ENCODE data around the gene CFAP157. TPM values are rescaled to one million over a fixed set of nuclear protein-coding genes. Genes with fewer than 3 reads are reported as not detected.
A peak's percentile ranks its signal among the peaks of the same experiment; 100 is the strongest.

Gene CFAP157
- polyA plus RNA-seq, 2 donors: 0.08 to 0.10 TPM

- no peaks in the 10 kb centered on the region for H3K27me3 ChIP-seq (ENCODE audit: control insufficient read depth in 1 of 2, insufficient read depth in 2 of 2, low read length in 2 of 2)
- H3K4me3 ChIP-seq (ENCODE audit: low read depth in 1 of 2, low read length in 2 of 2): no peak overlapping the region
- no peaks in the 10 kb centered on the region for H3K9me3 ChIP-seq (ENCODE audit: control insufficient read depth in 2 of 2, insufficient read depth in 1 of 2, low read depth in 1 of 2, low read length in 1 of 2)
- 80 to 82% methylated on average over 16 of the region's 16 CpGs for WGBS, 2 donors
- H3K36me3 ChIP-seq (ENCODE audit: control insufficient read depth in 2 of 2, insufficient read depth in 2 of 2, low read length in 1 of 2): peaks cover 3 to 11% of the 10 kb centered on the region in 2 donors
- no peak overlapping the region for H3K27ac ChIP-seq (ENCODE audit: low read depth in 2 of 2, low read length in 1 of 2)
- peaks cover 5 to 6% of the 10 kb centered on the region in 2 donors for H3K4me1 ChIP-seq (ENCODE audit: control insufficient read depth in 2 of 2, insufficient read depth in 2 of 2, low read length in 1 of 2)
Measured at GRCh38 chr9:127731938-127732337, 25.1 kb downstream of the CFAP157 start.

GRCh38 chr9:127732444-127732843 is 25.7 kb downstream of the CFAP157 start:
- H3K9me3 ChIP-seq (ENCODE audit: control insufficient read depth in 2 of 2, insufficient read depth in 1 of 2, low read depth in 1 of 2, low read length in 1 of 2): no peaks in the 10 kb centered on the region
- no peak overlapping the region for H3K27ac ChIP-seq (ENCODE audit: low read depth in 2 of 2, low read length in 1 of 2)
- WGBS, 2 donors: 95 to 97% methylated on average over 21 of the region's 21 CpGs
- H3K27me3 ChIP-seq (ENCODE audit: control insufficient read depth in 1 of 2, insufficient read depth in 2 of 2, low read length in 2 of 2): no peaks in the 10 kb centered on the region
- H3K4me1 ChIP-seq (ENCODE audit: control insufficient read depth in 2 of 2, insufficient read depth in 2 of 2, low read length in 1 of 2): peaks cover 5 to 6% of the 10 kb centered on the region in 2 donors
- no peak overlapping the region for H3K4me3 ChIP-seq (ENCODE audit: low read depth in 1 of 2, low read length in 2 of 2)
- H3K36me3 ChIP-seq (ENCODE audit: control insufficient read depth in 2 of 2, insufficient read depth in 2 of 2, low read length in 1 of 2): peaks cover 3 to 11% of the 10 kb centered on the region in 2 donors

- H3K4me3 ChIP-seq (ENCODE audit: low read depth in 1 of 2, low read length in 2 of 2): no peak overlapping the region
- WGBS, 2 donors: 76 to 84% methylated on average over 2 of the region's 2 CpGs
- H3K27ac ChIP-seq (ENCODE audit: low read depth in 2 of 2, low read length in 1 of 2): no peak overlapping the region
Measured at GRCh38 chr9:127733614-127734013, 26.8 kb downstream of the CFAP157 start.

GRCh38 chr9:127734247-127734746 is 27.5 kb downstream of the CFAP157 start:
- WGBS, 2 donors: 46 to 51% methylated on average over 22 of the region's 22 CpGs
- no peaks in the 10 kb centered on the region for H3K27me3 ChIP-seq (ENCODE audit: control insufficient read depth in 1 of 2, insufficient read depth in 2 of 2, low read length in 2 of 2)
- peaks cover 3 to 11% of the 10 kb centered on the region in 2 donors for H3K36me3 ChIP-seq (ENCODE audit: control insufficient read depth in 2 of 2, insufficient read depth in 2 of 2, low read length in 1 of 2)
- H3K27ac ChIP-seq (ENCODE audit: low read depth in 2 of 2, low read length in 1 of 2): peak overlapping the region; percentile 94 to 98
- peaks cover 5 to 6% of the 10 kb centered on the region in 2 donors for H3K4me1 ChIP-seq (ENCODE audit: control insufficient read depth in 2 of 2, insufficient read depth in 2 of 2, low read length in 1 of 2)
- H3K4me3 ChIP-seq (ENCODE audit: low read depth in 1 of 2, low read length in 2 of 2): peak overlapping the region; percentile 65 to 67
- H3K9me3 ChIP-seq (ENCODE audit: control insufficient read depth in 2 of 2, insufficient read depth in 1 of 2, low read depth in 1 of 2, low read length in 1 of 2): no peaks in the 10 kb centered on the region

More at GRCh38 chr9:127733614-127734013, 26.8 kb downstream of the CFAP157 start:
- peaks cover 3 to 11% of the 10 kb centered on the region in 2 donors for H3K36me3 ChIP-seq (ENCODE audit: control insufficient read depth in 2 of 2, insufficient read depth in 2 of 2, low read length in 1 of 2)
- H3K4me1 ChIP-seq (ENCODE audit: control insufficient read depth in 2 of 2, insufficient read depth in 2 of 2, low read length in 1 of 2): peaks cover 5 to 6% of the 10 kb centered on the region in 2 donors
- no peaks in the 10 kb centered on the region for H3K9me3 ChIP-seq (ENCODE audit: control insufficient read depth in 2 of 2, insufficient read depth in 1 of 2, low read depth in 1 of 2, low read length in 1 of 2)
- no peaks in the 10 kb centered on the region for H3K27me3 ChIP-seq (ENCODE audit: control insufficient read depth in 1 of 2, insufficient read depth in 2 of 2, low read length in 2 of 2)

- Histone ChIP-seq H3K4me3 (ENCODE audit: low read depth in 1 of 2, low read length in 2 of 2) (peak within 1 kb of the TSS; percentile 65 to 67), H3K36me3 (ENCODE audit: control insufficient read depth in 2 of 2, insufficient read depth in 2 of 2, low read length in 1 of 2) (peaks cover 3 to 11% of the 10 kb centered on the region in 2 donors)
- WGBS, 2 donors: 0 to 1% methylated on average over 69 to 76 of the region's 76 CpGs
Measured at GRCh38 chr9:127734747-127735529, 28.1 kb downstream of the CFAP157 start, which contains the start of gene TOR2A. Gene TOR2A (minus strand): TSS chr9:127735294. CDS start chr9:127735270, 24 bp downstream.

GRCh38 chr9:127735530-127736185 is 28.9 kb downstream of the CFAP157 start:
- no peak overlapping the region for H3K4me3 ChIP-seq (ENCODE audit: low read depth in 1 of 2, low read length in 2 of 2)
- 22 to 26% methylated on average over 15 of the region's 15 CpGs for WGBS, 2 donors
- peak overlapping the region in 1 of 2 donors; percentile 8 for H3K27ac ChIP-seq (ENCODE audit: low read depth in 2 of 2, low read length in 1 of 2)
- peaks cover 5 to 10% of the 10 kb centered on the region in 2 donors for H3K4me1 ChIP-seq (ENCODE audit: control insufficient read depth in 2 of 2, insufficient read depth in 2 of 2, low read length in 1 of 2)
- no peaks in the 10 kb centered on the region for H3K9me3 ChIP-seq (ENCODE audit: control insufficient read depth in 2 of 2, insufficient read depth in 1 of 2, low read depth in 1 of 2, low read length in 1 of 2)
- H3K36me3 ChIP-seq (ENCODE audit: control insufficient read depth in 2 of 2, insufficient read depth in 2 of 2, low read length in 1 of 2): peaks cover 3 to 11% of the 10 kb centered on the region in 2 donors
- no peaks in the 10 kb centered on the region for H3K27me3 ChIP-seq (ENCODE audit: control insufficient read depth in 1 of 2, insufficient read depth in 2 of 2, low read length in 2 of 2)

More at GRCh38 chr9:127734747-127735529, 28.1 kb downstream of the CFAP157 start, which contains the start of gene TOR2A:
- Histone ChIP-seq H3K9me3 (ENCODE audit: control insufficient read depth in 2 of 2, insufficient read depth in 1 of 2, low read depth in 1 of 2, low read length in 1 of 2) (no peaks in the 10 kb centered on the region), H3K27me3 (ENCODE audit: control insufficient read depth in 1 of 2, insufficient read depth in 2 of 2, low read length in 2 of 2) (no peaks in the 10 kb centered on the region), H3K4me1 (ENCODE audit: control insufficient read depth in 2 of 2, insufficient read depth in 2 of 2, low read length in 1 of 2) (peaks cover 5 to 6% of the 10 kb centered on the region in 2 donors), H3K27ac (ENCODE audit: low read depth in 2 of 2, low read length in 1 of 2) (peak within 1 kb of the TSS; percentile 94 to 98)

- peaks cover 5 to 17% of the 10 kb centered on the region in 2 donors for H3K4me1 ChIP-seq (ENCODE audit: control insufficient read depth in 2 of 2, insufficient read depth in 2 of 2, low read length in 1 of 2)
- 86 to 89% methylated on average over 13 of the region's 13 CpGs for WGBS, 2 donors
Measured at GRCh38 chr9:127738666-127739065, 31.9 kb downstream of the CFAP157 start.

GRCh38 chr9:127739614-127740330 is 33.0 kb downstream of the CFAP157 start:
- H3K27ac ChIP-seq (ENCODE audit: low read depth in 2 of 2, low read length in 1 of 2): peak overlapping the region; percentile 72 to 83

More at GRCh38 chr9:127738666-127739065, 31.9 kb downstream of the CFAP157 start:
- no peaks in the 10 kb centered on the region for H3K27me3 ChIP-seq (ENCODE audit: control insufficient read depth in 1 of 2, insufficient read depth in 2 of 2, low read length in 2 of 2)
- no peak overlapping the region for H3K4me3 ChIP-seq (ENCODE audit: low read depth in 1 of 2, low read length in 2 of 2)
- no peaks in the 10 kb centered on the region for H3K9me3 ChIP-seq (ENCODE audit: control insufficient read depth in 2 of 2, insufficient read depth in 1 of 2, low read depth in 1 of 2, low read length in 1 of 2)
- H3K36me3 ChIP-seq (ENCODE audit: control insufficient read depth in 2 of 2, insufficient read depth in 2 of 2, low read length in 1 of 2): peaks cover 0 to 2% of the 10 kb centered on the region in 2 donors
- no peak overlapping the region for H3K27ac ChIP-seq (ENCODE audit: low read depth in 2 of 2, low read length in 1 of 2)

More at GRCh38 chr9:127739614-127740330, 33.0 kb downstream of the CFAP157 start:
- H3K36me3 ChIP-seq (ENCODE audit: control insufficient read depth in 2 of 2, insufficient read depth in 2 of 2, low read length in 1 of 2): peaks cover 0 to 2% of the 10 kb centered on the region in 2 donors
- H3K4me1 ChIP-seq (ENCODE audit: control insufficient read depth in 2 of 2, insufficient read depth in 2 of 2, low read length in 1 of 2): peaks cover 0 to 11% of the 10 kb centered on the region in 2 donors
- H3K9me3 ChIP-seq (ENCODE audit: control insufficient read depth in 2 of 2, insufficient read depth in 1 of 2, low read depth in 1 of 2, low read length in 1 of 2): no peaks in the 10 kb centered on the region
- WGBS, 2 donors: 54 to 65% methylated on average over 17 to 19 of the region's 19 CpGs
- H3K27me3 ChIP-seq (ENCODE audit: control insufficient read depth in 1 of 2, insufficient read depth in 2 of 2, low read length in 2 of 2): no peaks in the 10 kb centered on the region
- H3K4me3 ChIP-seq (ENCODE audit: low read depth in 1 of 2, low read length in 2 of 2): no peak overlapping the region

All from esophagus (tissue), 2 donors.